DOHH2 (cell line): Measurements from ENCODE around the gene FAM217B.

Source experiments
- H3F3A ChIP-seq: fragments of 200-600 bp; sonication (generic), shearing (Covaris generic); 2 replicates; pipeline ENCODE4 v1.6.0; 2016; ENCODE audit warnings: antibody characterized with exemption, mild to moderate bottlenecking; ENCODE audit not compliant: control insufficient read depth, insufficient read depth
- H3K27ac ChIP-seq: fragments of 200-600 bp; sonication (generic); 2 replicates; pipeline ENCODE4 v1.5.1; 2014; ENCODE audit warnings: low read depth, mild to moderate bottlenecking, low read length, moderate library complexity
- H3K27me3 ChIP-seq: fragments of 200-600 bp; sonication (generic); 2 replicates; pipeline ENCODE4 v1.6.1; 2014; ENCODE audit warnings: mild to moderate bottlenecking, low read length, mixed read lengths; ENCODE audit not compliant: control insufficient read depth
- H3K36me3 ChIP-seq: fragments of 200-600 bp; sonication (generic); 2 replicates; pipeline ENCODE4 v1.6.1; 2014; ENCODE audit warnings: mild to moderate bottlenecking, low read length, moderate library complexity, mixed read lengths; ENCODE audit not compliant: control insufficient read depth
- H3K4me1 ChIP-seq: fragments of 200-600 bp; sonication (generic); 2 replicates; pipeline ENCODE4 v1.6.1; 2014; ENCODE audit warnings: mild to moderate bottlenecking, low read length, mixed read lengths; ENCODE audit not compliant: control insufficient read depth
- H3K4me2 ChIP-seq: fragments of 200-600 bp; sonication (generic); 2 replicates; pipeline ENCODE4 v1.6.0; 2014; ENCODE audit warnings: mild to moderate bottlenecking, low read length, moderate library complexity
- H3K4me3 ChIP-seq: fragments of 200-600 bp; sonication (generic); 2 replicates; pipeline ENCODE4 v1.5.1; 2014; ENCODE audit warnings: mild to moderate bottlenecking, low read length, mixed read lengths
- H3K79me2 ChIP-seq: fragments of 200-600 bp; sonication (generic); 2 replicates; pipeline ENCODE4 v1.6.1; 2014; ENCODE audit warnings: mild to moderate bottlenecking, low read length, mixed read lengths; ENCODE audit not compliant: control insufficient read depth
- H3K9me2 ChIP-seq: fragments of 200-600 bp; sonication (generic); replicated peaks from 2 replicates; pipeline ENCODE4 v1.6.1; 2014; ENCODE audit warnings: mild to moderate bottlenecking, low read length, mixed read lengths; ENCODE audit not compliant: control insufficient read depth
- H3K9me3 ChIP-seq: fragments of 200-600 bp; sonication (generic); 2 replicates; pipeline ENCODE4 v1.6.1; 2014; ENCODE audit warnings: antibody characterized with exemption, low read length, mixed read lengths; ENCODE audit not compliant: control insufficient read depth, insufficient read depth
- H4K20me1 ChIP-seq: fragments of 200-600 bp; sonication (generic); 2 replicates; pipeline ENCODE4 v1.6.0; 2014; ENCODE audit warnings: low read depth, mild to moderate bottlenecking, antibody characterized with exemption, low read length, moderate library complexity; ENCODE audit not compliant: control insufficient read depth, insufficient read depth
- EZH2phosphoT487 ChIP-seq: fragments of 200-600 bp; sonication (generic); IDR thresholded peaks from 2 replicates; pipeline ENCODE4 v1.6.1; 2017; ENCODE audit warnings: borderline replicate concordance, mild to moderate bottlenecking, antibody characterized with exemption, low read length, moderate library complexity, mixed read lengths
- TF ChIP-seq, protein P1 (sequence below): fragments of 200-600 bp; sonication (generic); IDR thresholded peaks from one replicate; pipeline ENCODE4 v1.5.1; 2014; ENCODE audit warnings: antibody characterized with exemption, mild to moderate bottlenecking, low read depth, low read length; ENCODE audit not compliant: poor library complexity, severe bottlenecking

Gene FAM217B

GRCh38 chr20:59994697-59995122 lies 54.5 kb downstream of the FAM217B start:
- TF ChIP-seq, protein P1, sequence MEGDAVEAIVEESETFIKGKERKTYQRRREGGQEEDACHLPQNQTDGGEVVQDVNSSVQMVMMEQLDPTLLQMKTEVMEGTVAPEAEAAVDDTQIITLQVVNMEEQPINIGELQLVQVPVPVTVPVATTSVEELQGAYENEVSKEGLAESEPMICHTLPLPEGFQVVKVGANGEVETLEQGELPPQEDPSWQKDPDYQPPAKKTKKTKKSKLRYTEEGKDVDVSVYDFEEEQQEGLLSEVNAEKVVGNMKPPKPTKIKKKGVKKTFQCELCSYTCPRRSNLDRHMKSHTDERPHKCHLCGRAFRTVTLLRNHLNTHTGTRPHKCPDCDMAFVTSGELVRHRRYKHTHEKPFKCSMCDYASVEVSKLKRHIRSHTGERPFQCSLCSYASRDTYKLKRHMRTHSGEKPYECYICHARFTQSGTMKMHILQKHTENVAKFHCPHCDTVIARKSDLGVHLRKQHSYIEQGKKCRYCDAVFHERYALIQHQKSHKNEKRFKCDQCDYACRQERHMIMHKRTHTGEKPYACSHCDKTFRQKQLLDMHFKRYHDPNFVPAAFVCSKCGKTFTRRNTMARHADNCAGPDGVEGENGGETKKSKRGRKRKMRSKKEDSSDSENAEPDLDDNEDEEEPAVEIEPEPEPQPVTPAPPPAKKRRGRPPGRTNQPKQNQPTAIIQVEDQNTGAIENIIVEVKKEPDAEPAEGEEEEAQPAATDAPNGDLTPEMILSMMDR: no peak
- no peak for TF ChIP-seq EZH2phosphoT487
- Histone ChIP-seq H3K27me3 (no peaks in the 10 kb centered on the region), H3K36me3 (no peaks in the 10 kb centered on the region), H3K27ac (no peak overlapping the region), H3K9me2 (no peaks in the 10 kb centered on the region), H3K4me1 (no peaks in the 10 kb centered on the region), H3K4me2 (no peak overlapping the region), H3K79me2 (no peaks in the 10 kb centered on the region), H3K9me3 (no peaks in the 10 kb centered on the region), H3K4me3 (no peak overlapping the region), H4K20me1 (no peaks in the 10 kb centered on the region), H3F3A (no peaks in the 10 kb centered on the region)

GRCh38 chr20:59996108-59996507 lies 55.9 kb downstream of the FAM217B start:
- Histone ChIP-seq H3K79me2 (no peaks in the 10 kb centered on the region), H3K27ac (no peak overlapping the region), H3K4me2 (no peak overlapping the region), H3K4me1 (no peaks in the 10 kb centered on the region), H4K20me1 (no peaks in the 10 kb centered on the region), H3K9me3 (no peaks in the 10 kb centered on the region), H3K9me2 (no peaks in the 10 kb centered on the region), H3K4me3 (no peak overlapping the region), H3K27me3 (no peaks in the 10 kb centered on the region), H3K36me3 (no peaks in the 10 kb centered on the region), H3F3A (no peaks in the 10 kb centered on the region)
- TF ChIP-seq, protein P1: no peak
- TF ChIP-seq EZH2phosphoT487: no peak

DNA sequence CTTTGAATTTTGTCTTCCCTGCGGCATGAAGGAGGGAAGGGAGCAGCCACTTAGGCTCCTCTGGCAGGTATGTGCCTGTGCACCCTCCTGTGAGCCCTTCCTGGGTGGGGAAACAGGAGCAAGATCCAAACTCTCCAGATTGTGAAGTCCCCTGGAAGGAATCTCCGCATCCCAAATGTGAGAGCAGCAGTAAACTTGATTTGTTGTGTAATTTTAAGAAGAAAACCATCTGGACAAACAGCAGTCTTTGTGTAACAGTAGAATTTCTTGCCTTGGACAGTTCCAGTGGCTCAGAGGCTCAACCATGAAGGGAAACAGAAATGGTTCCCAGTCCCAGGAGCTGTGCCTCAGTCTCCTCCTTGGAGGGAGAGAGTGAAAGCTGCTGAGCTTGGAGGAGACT lies 57.7 kb downstream of the FAM217B start:
- H4K20me1 ChIP-seq: no peaks in the 10 kb centered on the region
- no peak overlapping the region for H3K4me3 ChIP-seq
- no peaks in the 10 kb centered on the region for H3K79me2 ChIP-seq
- no peaks in the 10 kb centered on the region for H3K36me3 ChIP-seq
- no peaks in the 10 kb centered on the region for H3K9me3 ChIP-seq
- H3K27ac ChIP-seq: no peak overlapping the region
- no peaks in the 10 kb centered on the region for H3K9me2 ChIP-seq
- H3F3A ChIP-seq: no peaks in the 10 kb centered on the region
- no peaks in the 10 kb centered on the region for H3K27me3 ChIP-seq
- no peaks in the 10 kb centered on the region for H3K4me1 ChIP-seq
- TF ChIP-seq EZH2phosphoT487: no peak
- TF ChIP-seq, protein P1: no peak
- no peak overlapping the region for H3K4me2 ChIP-seq
